HFFc6 (cell line): ENCODE measurements around the gene C12orf57. TPM values are rescaled to one million over a fixed set of nuclear protein-coding genes. Genes with fewer than 3 reads are reported as not detected.

ENCODE experiments used
- DNase-seq: peaks from one replicate; pipeline ENCODE4 v3.0.0-alpha.2; 2018
- H3K27ac Mint-ChIP-seq: 2 replicates; pipeline ENCODE4 v1.8.0; 2020; ENCODE audit warnings: mild to moderate bottlenecking, mixed read lengths
- H3K27me3 Mint-ChIP-seq: 2 replicates; pipeline ENCODE4 v1.8.0; 2021; ENCODE audit warnings: mild to moderate bottlenecking, moderate library complexity, mixed read lengths; ENCODE audit not compliant: insufficient read depth
- H3K36me3 Mint-ChIP-seq: 2 replicates; pipeline ENCODE4 v1.8.0; 2021; ENCODE audit warnings: low read depth, mixed read lengths
- H3K4me1 Mint-ChIP-seq: 2 replicates; pipeline ENCODE4 v1.8.0; 2020; ENCODE audit warnings: low read depth, mixed read lengths
- H3K4me3 Mint-ChIP-seq: 2 replicates; pipeline ENCODE4 v1.8.0; 2020; ENCODE audit warnings: mild to moderate bottlenecking, moderate library complexity, mixed read lengths
- H3K9me3 Mint-ChIP-seq: 2 replicates; pipeline ENCODE4 v1.8.0; 2020; ENCODE audit warnings: mild to moderate bottlenecking, mixed read lengths
- total RNA-seq, 6 experiments: library from RNA; stranded (reverse); fragmentation: NEBNext Ultra II Directional; extraction: Animal tissue kit (Norgen Biotek cat#: 25700); gene quantifications; 2 replicates in 1 of 6; 3 replicates in 5 of 6; pipeline ENCODE4 v1.2.3, GENCODE V29; 2021
- TF ChIP-seq, protein P1 (sequence below): fragments of 200-600 bp; sonication (generic); IDR thresholded peaks from 2 replicates; pipeline ENCODE4 v1.5.0; 2021; ENCODE audit warnings: antibody characterized with exemption, mild to moderate bottlenecking

The C12orf57 gene
- total RNA-seq, 6 experiments from 2014 or later: 115 to 131 (median 123) TPM

DNA sequence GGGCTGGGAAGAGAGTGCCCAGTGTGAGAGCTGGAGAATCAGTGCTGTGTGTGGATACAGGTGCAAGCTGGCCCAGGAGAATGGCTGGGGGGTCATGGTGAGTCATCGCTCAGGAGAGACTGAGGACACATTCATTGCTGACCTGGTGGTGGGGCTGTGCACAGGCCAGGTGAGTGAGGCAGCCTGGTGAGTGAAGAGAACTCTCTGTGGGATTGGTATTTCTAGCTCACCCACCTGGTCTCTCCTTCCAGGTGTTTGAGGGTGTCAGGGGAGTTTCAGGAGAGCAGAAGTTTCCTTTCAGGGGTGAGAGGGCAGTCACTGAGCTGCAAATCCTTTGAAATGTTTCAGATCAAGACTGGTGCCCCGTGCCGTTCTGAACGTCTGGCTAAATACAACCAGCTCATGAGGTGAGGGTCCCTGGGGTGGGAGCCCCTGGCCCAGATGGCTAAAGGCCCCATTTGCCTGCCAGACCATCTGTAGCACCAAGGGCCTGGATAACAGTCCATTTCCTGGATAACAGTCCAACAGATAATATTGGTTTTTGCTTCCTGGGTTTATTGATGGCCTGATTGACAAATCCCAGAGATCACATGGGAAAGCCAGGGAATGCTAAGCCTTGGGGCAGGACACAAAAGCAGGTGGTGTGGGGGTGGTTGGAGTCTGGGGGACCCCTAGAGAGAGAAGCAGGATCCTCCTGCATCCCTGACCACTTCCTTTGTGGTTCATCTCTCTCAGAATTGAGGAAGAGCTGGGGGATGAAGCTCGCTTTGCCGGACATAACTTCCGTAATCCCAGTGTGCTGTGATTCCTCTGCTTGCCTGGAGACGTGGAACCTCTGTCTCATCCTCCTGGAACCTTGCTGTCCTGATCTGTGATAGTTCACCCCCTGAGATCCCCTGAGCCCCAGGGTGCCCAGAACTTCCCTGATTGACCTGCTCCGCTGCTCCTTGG, 21.6 kb upstream of the C12orf57 start:
- no peak for DNase-seq

DNA sequence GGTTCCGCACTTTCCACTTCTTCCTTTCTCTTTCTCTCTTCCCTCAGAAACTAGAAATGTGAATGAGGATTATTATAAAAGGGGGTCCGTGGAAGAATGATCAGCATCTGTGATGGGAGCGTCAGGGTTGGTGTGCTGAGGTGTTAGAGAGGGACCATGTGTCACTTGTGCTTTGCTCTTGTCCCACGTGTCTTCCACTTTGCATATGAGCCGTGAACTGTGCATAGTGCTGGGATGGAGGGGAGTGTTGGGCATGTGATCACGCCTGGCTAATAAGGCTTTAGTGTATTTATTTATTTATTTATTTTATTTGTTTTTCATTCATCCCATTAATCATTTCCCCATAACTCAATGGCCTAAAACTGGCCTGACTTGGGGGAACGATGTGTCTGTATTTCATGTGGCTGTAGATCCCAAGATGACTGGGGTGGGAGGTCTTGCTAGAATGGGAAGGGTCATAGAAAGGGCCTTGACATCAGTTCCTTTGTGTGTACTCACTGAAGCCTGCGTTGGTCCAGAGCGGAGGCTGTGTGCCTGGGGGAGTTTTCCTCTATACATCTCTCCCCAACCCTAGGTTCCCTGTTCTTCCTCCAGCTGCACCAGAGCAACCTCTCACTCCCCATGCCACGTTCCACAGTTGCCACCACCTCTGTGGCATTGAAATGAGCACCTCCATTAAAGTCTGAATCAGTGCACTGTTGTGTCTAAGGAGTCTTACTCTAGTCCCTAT, 20.7 kb upstream of the C12orf57 start:
- Mint-ChIP-seq H3K27me3 (no peaks in the 10 kb centered on the region; the same call in 1 of the 2 replicates), H3K4me3 (no peak overlapping the region), H3K36me3 (no peaks in the 10 kb centered on the region), H3K27ac (no peak overlapping the region), H3K4me1 (peaks cover 38% of the 10 kb centered on the region), H3K9me3 (no peaks in the 10 kb centered on the region)
- TF ChIP-seq, protein P1, sequence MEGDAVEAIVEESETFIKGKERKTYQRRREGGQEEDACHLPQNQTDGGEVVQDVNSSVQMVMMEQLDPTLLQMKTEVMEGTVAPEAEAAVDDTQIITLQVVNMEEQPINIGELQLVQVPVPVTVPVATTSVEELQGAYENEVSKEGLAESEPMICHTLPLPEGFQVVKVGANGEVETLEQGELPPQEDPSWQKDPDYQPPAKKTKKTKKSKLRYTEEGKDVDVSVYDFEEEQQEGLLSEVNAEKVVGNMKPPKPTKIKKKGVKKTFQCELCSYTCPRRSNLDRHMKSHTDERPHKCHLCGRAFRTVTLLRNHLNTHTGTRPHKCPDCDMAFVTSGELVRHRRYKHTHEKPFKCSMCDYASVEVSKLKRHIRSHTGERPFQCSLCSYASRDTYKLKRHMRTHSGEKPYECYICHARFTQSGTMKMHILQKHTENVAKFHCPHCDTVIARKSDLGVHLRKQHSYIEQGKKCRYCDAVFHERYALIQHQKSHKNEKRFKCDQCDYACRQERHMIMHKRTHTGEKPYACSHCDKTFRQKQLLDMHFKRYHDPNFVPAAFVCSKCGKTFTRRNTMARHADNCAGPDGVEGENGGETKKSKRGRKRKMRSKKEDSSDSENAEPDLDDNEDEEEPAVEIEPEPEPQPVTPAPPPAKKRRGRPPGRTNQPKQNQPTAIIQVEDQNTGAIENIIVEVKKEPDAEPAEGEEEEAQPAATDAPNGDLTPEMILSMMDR: no peak
- no peak for DNase-seq

More for the DNA sequence above, 21.6 kb upstream of the C12orf57 start:
- peaks cover 44% of the 10 kb centered on the region for H3K4me1 Mint-ChIP-seq
- H3K4me3 Mint-ChIP-seq: no peak overlapping the region
- H3K36me3 Mint-ChIP-seq: peaks cover 4% of the 10 kb centered on the region; the same call in 1 of the 2 replicates
- H3K27me3 Mint-ChIP-seq: no peaks in the 10 kb centered on the region; the same call in 1 of the 2 replicates
- no peaks in the 10 kb centered on the region for H3K9me3 Mint-ChIP-seq
- H3K27ac Mint-ChIP-seq: no peak overlapping the region
- TF ChIP-seq, protein P1: no peak

DNA sequence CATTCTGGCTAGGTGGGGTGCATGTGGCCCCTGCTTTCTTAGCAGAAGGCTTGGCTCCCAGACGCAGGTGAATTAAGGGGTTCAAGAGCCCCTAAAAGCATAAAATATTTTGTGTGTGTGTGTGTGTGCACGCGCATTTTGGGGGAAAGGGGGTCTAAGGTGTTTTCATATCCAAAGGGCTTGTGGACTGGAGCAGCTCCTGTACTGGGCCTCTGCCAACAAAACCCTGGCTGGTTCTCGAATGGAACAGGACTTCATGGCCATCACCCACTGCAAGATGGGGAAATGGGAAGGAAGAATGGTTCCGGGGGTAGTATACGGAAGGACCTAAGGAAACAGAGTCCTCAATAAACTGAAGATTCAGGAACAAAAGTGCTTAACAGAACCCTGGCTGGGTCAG, 20.0 kb upstream of the C12orf57 start:
- H3K4me1 Mint-ChIP-seq: peaks cover 38% of the 10 kb centered on the region
- peak overlapping the region; percentile 99 for H3K27ac Mint-ChIP-seq
- no peak overlapping the region for H3K4me3 Mint-ChIP-seq
- DNase-seq: no peak
- TF ChIP-seq, protein P1: no peak
- peaks cover 4% of the 10 kb centered on the region for H3K27me3 Mint-ChIP-seq
- H3K9me3 Mint-ChIP-seq: no peaks in the 10 kb centered on the region
- H3K36me3 Mint-ChIP-seq: peaks cover 4% of the 10 kb centered on the region

DNA sequence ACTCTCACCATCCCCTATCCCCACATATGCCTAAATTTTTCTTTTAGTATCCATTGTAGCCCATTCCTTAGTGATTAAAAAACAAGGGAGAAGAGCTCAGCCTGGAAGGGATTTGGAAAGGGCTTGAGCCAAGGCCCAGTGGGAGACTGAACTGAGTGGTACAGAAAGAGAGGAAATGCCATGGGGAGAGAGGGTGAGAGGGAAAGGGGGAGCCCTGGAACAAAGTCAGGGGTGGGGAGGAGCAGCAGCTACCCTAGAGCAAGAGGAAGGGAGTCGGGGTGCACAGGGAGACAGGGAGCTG, 18.6 kb upstream of the C12orf57 start:
- H3K27me3 Mint-ChIP-seq: peaks cover 5% of the 10 kb centered on the region
- H3K9me3 Mint-ChIP-seq: no peaks in the 10 kb centered on the region
- DNase-seq: no peak
- TF ChIP-seq, protein P1: no peak
- H3K27ac Mint-ChIP-seq: peak overlapping the region; percentile 99
- peak overlapping the region; percentile 89 for H3K4me3 Mint-ChIP-seq
- H3K4me1 Mint-ChIP-seq: peaks cover 48% of the 10 kb centered on the region
- H3K36me3 Mint-ChIP-seq: peaks cover 16% of the 10 kb centered on the region

DNA sequence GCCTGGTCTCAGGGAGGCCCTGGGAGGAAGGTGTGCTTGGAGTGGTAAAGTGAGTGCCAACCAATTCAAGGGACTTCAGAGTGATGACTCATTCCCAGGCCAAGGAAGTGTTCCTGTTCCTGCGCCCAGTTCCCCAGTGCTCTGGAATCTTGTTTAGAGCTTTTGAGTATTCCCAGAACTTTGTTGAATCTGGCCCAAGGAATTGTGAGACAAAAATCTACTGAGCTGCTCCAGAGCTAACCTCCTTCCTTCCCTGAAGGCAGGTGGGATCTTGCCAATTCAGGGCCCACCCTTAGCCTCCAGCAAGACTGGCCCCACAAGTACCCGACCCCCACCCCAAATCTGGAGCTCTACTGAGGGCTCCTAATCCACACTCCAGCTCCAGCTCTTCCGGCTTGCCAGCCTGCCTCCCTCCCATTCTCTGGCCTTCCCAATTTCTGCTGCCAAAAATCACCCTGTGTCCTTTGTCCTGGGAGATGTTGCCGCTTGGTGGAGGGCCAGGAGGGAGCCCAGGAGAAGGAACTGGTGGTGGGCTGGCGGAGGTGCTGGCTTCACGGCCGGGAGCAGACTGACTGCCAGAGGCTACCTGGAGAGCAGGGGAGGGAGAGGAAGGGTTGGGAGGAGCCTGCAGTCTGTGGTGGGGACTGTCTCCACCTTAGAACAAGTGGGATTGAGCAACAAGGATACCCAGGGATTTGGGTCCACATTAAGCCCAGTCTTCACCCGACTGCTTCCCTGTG, 18.1 kb upstream of the C12orf57 start:
- H3K36me3 Mint-ChIP-seq: peaks cover 18% of the 10 kb centered on the region

More for the DNA sequence above, 18.1 kb upstream of the C12orf57 start:
- Mint-ChIP-seq H3K9me3 (no peaks in the 10 kb centered on the region), H3K4me3 (peak overlapping the region; percentile 89), H3K4me1 (peaks cover 53% of the 10 kb centered on the region), H3K27me3 (peaks cover 5% of the 10 kb centered on the region), H3K27ac (peak overlapping the region; percentile 99)
- TF ChIP-seq, protein P1: no peak
- DNase-seq: peak; percentile 88
